ENCODE results near the gene S100A10.

The S100A10 gene

GRCh38 chr1:151935894-151936602 is 57.6 kb downstream of the S100A10 start:
- no peak for ATAC-seq
- TF ChIP-seq ZNF565 (CRISPR knock-in tag; conservative IDR thresholded peaks at IDR 0.05; ENCODE audit: low read depth) (no peak), ZC3H10 (CRISPR knock-in tag; IDR thresholded peaks at IDR 0.05) (no peak), TCF4 (CRISPR knock-in tag; IDR thresholded peaks at IDR 0.05; ENCODE audit: borderline replicate concordance) (no peak), OSR1 (CRISPR knock-in tag; IDR thresholded peaks at IDR 0.05) (no peak), ZFP30 (CRISPR knock-in tag; IDR thresholded peaks at IDR 0.05) (no peak), CSRNP3 (CRISPR knock-in tag; IDR thresholded peaks at IDR 0.05) (no peak), PPARA (CRISPR knock-in tag; IDR thresholded peaks at IDR 0.05; ENCODE audit: borderline replicate concordance) (no peak), POU6F1 (CRISPR knock-in tag; IDR thresholded peaks at IDR 0.05; ENCODE audit: borderline replicate concordance, low read depth) (no peak), ZFP3 (CRISPR knock-in tag; IDR thresholded peaks at IDR 0.05) (no peak), ARNTL (CRISPR knock-in tag; IDR thresholded peaks at IDR 0.05; ENCODE audit: borderline replicate concordance, low read depth) (no peak), BACH2 (CRISPR knock-in tag; IDR thresholded peaks at IDR 0.05; ENCODE audit: borderline replicate concordance) (no peak), ZNF70 (CRISPR knock-in tag; IDR thresholded peaks at IDR 0.05) (no peak), GLIS3 (CRISPR knock-in tag; IDR thresholded peaks at IDR 0.05) (no peak), TOX (CRISPR knock-in tag; IDR thresholded peaks at IDR 0.05; ENCODE audit: borderline replicate concordance) (no peak), CSDC2 (CRISPR knock-in tag; IDR thresholded peaks at IDR 0.05) (no peak), ESRRG (CRISPR knock-in tag; IDR thresholded peaks at IDR 0.05) (no peak)
- TF ChIP-seq, protein P1, sequence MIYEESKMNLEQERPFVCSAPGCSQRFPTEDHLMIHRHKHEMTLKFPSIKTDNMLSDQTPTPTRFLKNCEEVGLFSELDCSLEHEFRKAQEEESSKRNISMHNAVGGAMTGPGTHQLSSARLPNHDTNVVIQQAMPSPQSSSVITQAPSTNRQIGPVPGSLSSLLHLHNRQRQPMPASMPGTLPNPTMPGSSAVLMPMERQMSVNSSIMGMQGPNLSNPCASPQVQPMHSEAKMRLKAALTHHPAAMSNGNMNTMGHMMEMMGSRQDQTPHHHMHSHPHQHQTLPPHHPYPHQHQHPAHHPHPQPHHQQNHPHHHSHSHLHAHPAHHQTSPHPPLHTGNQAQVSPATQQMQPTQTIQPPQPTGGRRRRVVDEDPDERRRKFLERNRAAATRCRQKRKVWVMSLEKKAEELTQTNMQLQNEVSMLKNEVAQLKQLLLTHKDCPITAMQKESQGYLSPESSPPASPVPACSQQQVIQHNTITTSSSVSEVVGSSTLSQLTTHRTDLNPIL (CRISPR knock-in tag; IDR thresholded peaks at IDR 0.05; ENCODE audit: low read depth): no peak
- TF ChIP-seq, protein P2, sequence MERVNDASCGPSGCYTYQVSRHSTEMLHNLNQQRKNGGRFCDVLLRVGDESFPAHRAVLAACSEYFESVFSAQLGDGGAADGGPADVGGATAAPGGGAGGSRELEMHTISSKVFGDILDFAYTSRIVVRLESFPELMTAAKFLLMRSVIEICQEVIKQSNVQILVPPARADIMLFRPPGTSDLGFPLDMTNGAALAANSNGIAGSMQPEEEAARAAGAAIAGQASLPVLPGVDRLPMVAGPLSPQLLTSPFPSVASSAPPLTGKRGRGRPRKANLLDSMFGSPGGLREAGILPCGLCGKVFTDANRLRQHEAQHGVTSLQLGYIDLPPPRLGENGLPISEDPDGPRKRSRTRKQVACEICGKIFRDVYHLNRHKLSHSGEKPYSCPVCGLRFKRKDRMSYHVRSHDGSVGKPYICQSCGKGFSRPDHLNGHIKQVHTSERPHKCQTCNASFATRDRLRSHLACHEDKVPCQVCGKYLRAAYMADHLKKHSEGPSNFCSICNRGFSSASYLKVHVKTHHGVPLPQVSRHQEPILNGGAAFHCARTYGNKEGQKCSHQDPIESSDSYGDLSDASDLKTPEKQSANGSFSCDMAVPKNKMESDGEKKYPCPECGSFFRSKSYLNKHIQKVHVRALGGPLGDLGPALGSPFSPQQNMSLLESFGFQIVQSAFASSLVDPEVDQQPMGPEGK (CRISPR knock-in tag; IDR thresholded peaks at IDR 0.05; ENCODE audit: borderline replicate concordance): no peak

DNA sequence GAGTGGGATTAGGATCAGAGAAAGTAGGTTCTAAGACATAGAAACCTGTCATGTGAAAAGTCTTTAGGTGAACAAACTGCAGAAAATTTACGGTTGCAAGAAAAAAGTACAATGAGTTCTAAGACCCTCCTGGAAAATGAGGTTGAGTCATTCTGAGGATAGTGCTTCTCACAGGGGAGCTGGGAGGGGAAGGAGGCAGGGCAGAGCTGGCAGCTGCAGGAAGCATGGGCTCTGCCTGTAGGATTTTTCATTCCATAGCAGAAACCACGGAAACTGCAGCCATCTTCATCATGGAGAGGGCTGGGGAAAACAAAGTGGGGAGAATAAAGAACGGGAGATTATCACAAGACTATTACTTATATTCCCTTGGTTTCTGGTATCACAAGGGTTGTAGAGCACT is 58.5 kb downstream of the S100A10 start:
- TF ChIP-seq, protein P1 (CRISPR knock-in tag; IDR thresholded peaks at IDR 0.05; ENCODE audit: low read depth): no peak
- no peak for TF ChIP-seq TCF4 (CRISPR knock-in tag; IDR thresholded peaks at IDR 0.05; ENCODE audit: borderline replicate concordance)
- no peak for TF ChIP-seq ARNTL (CRISPR knock-in tag; IDR thresholded peaks at IDR 0.05; ENCODE audit: borderline replicate concordance, low read depth)
- TF ChIP-seq GLIS3 (CRISPR knock-in tag; IDR thresholded peaks at IDR 0.05): no peak
- no peak for TF ChIP-seq ZNF70 (CRISPR knock-in tag; IDR thresholded peaks at IDR 0.05)
- TF ChIP-seq SNAI2 (CRISPR knock-in tag; IDR thresholded peaks at IDR 0.05): no peak
- TF ChIP-seq BACH2 (CRISPR knock-in tag; IDR thresholded peaks at IDR 0.05; ENCODE audit: borderline replicate concordance): no peak
- no peak for TF ChIP-seq ZC3H10 (CRISPR knock-in tag; IDR thresholded peaks at IDR 0.05)
- no peak for TF ChIP-seq RARB (CRISPR knock-in tag; IDR thresholded peaks at IDR 0.05)
- TF ChIP-seq TOX (CRISPR knock-in tag; IDR thresholded peaks at IDR 0.05; ENCODE audit: borderline replicate concordance): no peak
- no peak for TF ChIP-seq ISL1 (CRISPR knock-in tag; IDR thresholded peaks at IDR 0.05)
- TF ChIP-seq, protein P3, sequence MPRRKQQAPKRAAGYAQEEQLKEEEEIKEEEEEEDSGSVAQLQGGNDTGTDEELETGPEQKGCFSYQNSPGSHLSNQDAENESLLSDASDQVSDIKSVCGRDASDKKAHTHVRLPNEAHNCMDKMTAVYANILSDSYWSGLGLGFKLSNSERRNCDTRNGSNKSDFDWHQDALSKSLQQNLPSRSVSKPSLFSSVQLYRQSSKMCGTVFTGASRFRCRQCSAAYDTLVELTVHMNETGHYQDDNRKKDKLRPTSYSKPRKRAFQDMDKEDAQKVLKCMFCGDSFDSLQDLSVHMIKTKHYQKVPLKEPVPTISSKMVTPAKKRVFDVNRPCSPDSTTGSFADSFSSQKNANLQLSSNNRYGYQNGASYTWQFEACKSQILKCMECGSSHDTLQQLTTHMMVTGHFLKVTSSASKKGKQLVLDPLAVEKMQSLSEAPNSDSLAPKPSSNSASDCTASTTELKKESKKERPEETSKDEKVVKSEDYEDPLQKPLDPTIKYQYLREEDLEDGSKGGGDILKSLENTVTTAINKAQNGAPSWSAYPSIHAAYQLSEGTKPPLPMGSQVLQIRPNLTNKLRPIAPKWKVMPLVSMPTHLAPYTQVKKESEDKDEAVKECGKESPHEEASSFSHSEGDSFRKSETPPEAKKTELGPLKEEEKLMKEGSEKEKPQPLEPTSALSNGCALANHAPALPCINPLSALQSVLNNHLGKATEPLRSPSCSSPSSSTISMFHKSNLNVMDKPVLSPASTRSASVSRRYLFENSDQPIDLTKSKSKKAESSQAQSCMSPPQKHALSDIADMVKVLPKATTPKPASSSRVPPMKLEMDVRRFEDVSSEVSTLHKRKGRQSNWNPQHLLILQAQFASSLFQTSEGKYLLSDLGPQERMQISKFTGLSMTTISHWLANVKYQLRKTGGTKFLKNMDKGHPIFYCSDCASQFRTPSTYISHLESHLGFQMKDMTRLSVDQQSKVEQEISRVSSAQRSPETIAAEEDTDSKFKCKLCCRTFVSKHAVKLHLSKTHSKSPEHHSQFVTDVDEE (CRISPR knock-in tag; IDR thresholded peaks at IDR 0.05): no peak
- TF ChIP-seq CSDC2 (CRISPR knock-in tag; IDR thresholded peaks at IDR 0.05): no peak
- no peak for TF ChIP-seq CSRNP3 (CRISPR knock-in tag; IDR thresholded peaks at IDR 0.05)
- no peak for TF ChIP-seq OSR1 (CRISPR knock-in tag; IDR thresholded peaks at IDR 0.05)
- TF ChIP-seq, protein P2 (CRISPR knock-in tag; IDR thresholded peaks at IDR 0.05; ENCODE audit: borderline replicate concordance): no peak
- peak; percentile 55; the same call in 2 of the 3 replicates for ATAC-seq
